H9 (cell line): ENCODE results near the gene NAT16. TPM values are rescaled to one million over a fixed set of nuclear protein-coding genes. Genes with fewer than 3 reads are reported as not detected.

Experiments
- DNase-seq: peaks from one replicate; pipeline ENCODE4 v3.0.0-alpha.2; 2017
- H2AFZ ChIP-seq: one replicate; pipeline ENCODE4 v1.6.1; 2013; ENCODE audit warnings: mild to moderate bottlenecking, low read length, control low read depth, moderate library complexity
- H2AK5ac ChIP-seq: 2 replicates; pipeline ENCODE4 v1.6.1; 2013; ENCODE audit warnings: low read length, control low read depth, mixed read lengths; ENCODE audit not compliant: insufficient read length
- H2BK120ac ChIP-seq: one replicate; pipeline ENCODE4 v1.6.1; 2013; ENCODE audit warnings: low read depth, mild to moderate bottlenecking, low read length, control low read depth, inconsistent platforms; ENCODE audit not compliant: poor library complexity, severe bottlenecking
- H2BK12ac ChIP-seq: 2 replicates; pipeline ENCODE4 v1.6.1; 2013; ENCODE audit warnings: low read length, control low read depth, mixed read lengths, low read depth; ENCODE audit not compliant: insufficient read length
- H2BK15ac ChIP-seq: 2 replicates; pipeline ENCODE4 v1.6.1; 2013; ENCODE audit warnings: low read depth, low read length, control low read depth
- H2BK20ac ChIP-seq: one replicate; pipeline ENCODE4 v1.6.1; 2013; ENCODE audit warnings: low read depth, mild to moderate bottlenecking, low read length, control low read depth, inconsistent platforms; ENCODE audit not compliant: poor library complexity, severe bottlenecking
- H2BK5ac ChIP-seq: 2 replicates; pipeline ENCODE4 v1.6.1; 2013; ENCODE audit warnings: low read length, control low read depth, mixed read lengths; ENCODE audit not compliant: insufficient read length
- H3K14ac ChIP-seq: 2 replicates; pipeline ENCODE4 v1.6.1; 2013; ENCODE audit warnings: low read length, control low read depth; ENCODE audit not compliant: insufficient read depth
- H3K18ac ChIP-seq: 2 replicates; pipeline ENCODE4 v1.6.1; 2013; ENCODE audit warnings: low read depth, mild to moderate bottlenecking, mixed read lengths, low read length, control low read depth; ENCODE audit not compliant: insufficient read length
- H3K23ac ChIP-seq: 2 replicates; pipeline ENCODE4 v1.6.1; 2013; ENCODE audit warnings: low read length, control low read depth, mixed read lengths, low read depth; ENCODE audit not compliant: insufficient read length
- H3K23me2 ChIP-seq: 2 replicates; pipeline ENCODE4 v1.6.1; 2013; ENCODE audit warnings: low read depth, mild to moderate bottlenecking, mixed read lengths, low read length, control low read depth; ENCODE audit not compliant: insufficient read length, poor library complexity, severe bottlenecking
- H3K27ac ChIP-seq: 2 replicates; pipeline ENCODE4 v1.5.1; 2013; ENCODE audit warnings: low read length, control low read depth, mixed read lengths, low read depth; ENCODE audit not compliant: insufficient read length
- H3K27me3 ChIP-seq: 2 replicates; pipeline ENCODE4 v1.6.1; 2013; ENCODE audit warnings: low read length, control low read depth, inconsistent platforms; ENCODE audit not compliant: insufficient read depth
- H3K4ac ChIP-seq: 2 replicates; pipeline ENCODE4 v1.6.1; 2013; ENCODE audit warnings: low read depth, mild to moderate bottlenecking, control low read depth, inconsistent platforms, low read length, moderate library complexity
- H3K4me1 ChIP-seq: 2 replicates; pipeline ENCODE4 v1.6.1; 2013; ENCODE audit warnings: low read length, control low read depth, inconsistent platforms; ENCODE audit not compliant: insufficient read depth
- H3K4me2 ChIP-seq: 2 replicates; pipeline ENCODE4 v1.6.1; 2013; ENCODE audit warnings: low read length, control low read depth, mixed read lengths; ENCODE audit not compliant: insufficient read length, insufficient read depth
- H3K56ac ChIP-seq: 2 replicates; pipeline ENCODE4 v1.6.1; 2013; ENCODE audit warnings: low read depth, mild to moderate bottlenecking, mixed read lengths, low read length, control low read depth; ENCODE audit not compliant: insufficient read length
- H3K79me1 ChIP-seq: 2 replicates; pipeline ENCODE4 v1.6.1; 2013; ENCODE audit warnings: low read depth, mild to moderate bottlenecking, moderate library complexity, low read length, control low read depth, inconsistent platforms; ENCODE audit not compliant: insufficient read depth, poor library complexity, severe bottlenecking
- H3K79me2 ChIP-seq: 2 replicates; pipeline ENCODE4 v1.6.1; 2013; ENCODE audit warnings: low read length, control low read depth, inconsistent platforms; ENCODE audit not compliant: insufficient read depth
- H3K9ac ChIP-seq: 2 replicates; pipeline ENCODE4 v1.6.1; 2013; ENCODE audit warnings: low read length, control low read depth, mixed read lengths; ENCODE audit not compliant: insufficient read length; ENCODE audit errors: extremely low read depth
- H3K9me3 ChIP-seq: one replicate; pipeline ENCODE4 v1.6.1; 2013; ENCODE audit warnings: low read depth, low read length, inconsistent platforms; ENCODE audit not compliant: control insufficient read depth
- H3T11ph ChIP-seq: one replicate; pipeline ENCODE4 v1.6.1; 2013; ENCODE audit warnings: mild to moderate bottlenecking, low read length, control low read depth, inconsistent platforms
- H4K20me1 ChIP-seq: one replicate; pipeline ENCODE4 v1.6.1; 2013; ENCODE audit not compliant: control insufficient read depth, insufficient read length, insufficient read depth
- H4K5ac ChIP-seq: 2 replicates; pipeline ENCODE4 v1.6.1; 2013; ENCODE audit warnings: low read depth, mild to moderate bottlenecking, mixed read lengths, low read length, control low read depth; ENCODE audit not compliant: insufficient read length
- H4K8ac ChIP-seq: replicated peaks from 2 replicates; pipeline ENCODE4 v1.6.1; 2013; ENCODE audit warnings: low read length, control low read depth, mixed read lengths, low read depth; ENCODE audit not compliant: insufficient read length
- H4K91ac ChIP-seq: 2 replicates; pipeline ENCODE4 v1.6.1; 2013; ENCODE audit warnings: low read depth, mild to moderate bottlenecking, moderate library complexity, mixed read lengths, low read length, control low read depth; ENCODE audit not compliant: insufficient read length
- H3K27ac Mint-ChIP-seq, 3 experiments: 2 replicates in 2 of 3; 3 replicates in 1 of 3; pipeline ENCODE4 v1.8.0; 2020 to 2021; ENCODE audit warnings: mixed read lengths in 3 of 3, mild to moderate bottlenecking in 1 of 3, moderate library complexity in 1 of 3
- H3K27me3 Mint-ChIP-seq: 2 replicates; pipeline ENCODE4 v1.8.0; 2021; ENCODE audit warnings: low read depth, mild to moderate bottlenecking, moderate library complexity, mixed read lengths
- H3K36me3 Mint-ChIP-seq, 3 experiments: 2 replicates in 2 of 3; 3 replicates in 1 of 3; pipeline ENCODE4 v1.8.0; 2020 to 2021; ENCODE audit warnings: low read depth in 3 of 3, mixed read lengths in 3 of 3; ENCODE audit not compliant: insufficient read depth in 1 of 3
- H3K4me1 Mint-ChIP-seq, 2 experiments: 2 replicates each; pipeline ENCODE4 v1.8.0; 2020; ENCODE audit warnings: mixed read lengths in 2 of 2
- H3K4me3 Mint-ChIP-seq, 2 experiments: 2 replicates in 1 of 2; 3 replicates in 1 of 2; pipeline ENCODE4 v1.8.0; 2020 to 2021; ENCODE audit warnings: mild to moderate bottlenecking in 2 of 2, mixed read lengths in 2 of 2, moderate library complexity in 1 of 2
- H3K9me3 Mint-ChIP-seq, 2 experiments: 2 replicates in 1 of 2; 3 replicates in 1 of 2; pipeline ENCODE4 v1.8.0; 2020; ENCODE audit warnings: mild to moderate bottlenecking in 2 of 2, mixed read lengths in 2 of 2, moderate library complexity in 1 of 2
- CTCF ChIP-seq: fragments of 200-600 bp; sonication (generic); conservative IDR thresholded peaks from 3 replicates; pipeline ENCODE4 v1.8.0; 2021; ENCODE audit warnings: antibody characterized with exemption, mild to moderate bottlenecking
- WGBS: extraction: QIAGEN DNeasy Blood & Tissue Kit; methylation state at CpG from one replicate; pipeline ENCODE4 v1.1.7; 2013; ENCODE audit warnings: missing lambda C conversion rate, low lambda C conversion rate, mixed read lengths; ENCODE audit not compliant: insufficient read length; ENCODE audit errors: extremely low coverage; 5-methylcytosine and 5-hydroxymethylcytosine counted together
- total RNA-seq: library from RNA; stranded (reverse); gene quantifications from 2 replicates; pipeline ENCODE4 v1.2.1, GENCODE V29; 2021

Gene NAT16
- total RNA-seq, 1 experiment from 2014 or later = 0.50 TPM

DNA sequence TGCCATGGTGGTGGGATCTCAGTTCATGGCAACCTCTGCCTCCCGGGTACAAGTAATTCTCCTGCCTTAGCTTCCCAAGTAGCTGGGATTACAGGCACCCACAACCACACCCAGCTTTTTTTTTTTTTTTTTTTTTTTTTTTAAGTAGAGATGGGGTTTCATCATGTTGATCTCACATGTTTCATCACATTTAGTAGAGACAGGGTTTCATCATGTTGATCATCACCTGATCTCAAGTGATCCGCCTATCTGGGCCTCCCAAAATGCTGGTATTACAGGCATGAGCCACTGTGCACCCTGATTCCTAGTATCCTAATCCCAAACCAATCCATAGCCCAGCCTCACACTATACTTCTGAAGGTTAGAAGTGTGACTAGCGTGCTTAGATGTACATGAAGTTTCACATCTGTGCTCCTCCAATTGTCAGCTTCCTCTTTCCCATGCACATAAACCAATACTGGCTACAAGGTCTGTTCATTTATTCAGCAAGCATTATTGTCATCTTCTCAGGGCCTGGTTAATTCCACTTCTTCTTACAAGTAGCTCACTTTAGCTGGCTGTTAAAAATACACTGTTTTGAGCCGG is 6.8 kb upstream of the NAT16 start:
- H3K79me1 ChIP-seq = no peaks in the 10 kb centered on the region

More for the DNA sequence above, 6.8 kb upstream of the NAT16 start:
- Mint-ChIP-seq H3K27me3 (peaks cover 10% of the 10 kb centered on the region), H3K9me3 (no peaks in the 10 kb centered on the region), H3K27ac (no peak overlapping the region), H3K36me3 (no peaks in the 10 kb centered on the region), H3K4me3 (no peak overlapping the region; a peak in 1 of 5 replicates), H3K4me1 (peaks cover 6 to 7% of the 10 kb centered on the region in 2 experiments)
- Histone ChIP-seq H3K56ac (no peak overlapping the region), H3K4me1 (no peaks in the 10 kb centered on the region; the same call in 1 of the 2 replicates), H2BK5ac (no peak overlapping the region), H4K20me1 (no peaks in the 10 kb centered on the region), H2BK15ac (no peak overlapping the region), H3T11ph (no peak overlapping the region), H3K23ac (no peak overlapping the region), H4K5ac (no peak overlapping the region), H2BK120ac (no peak overlapping the region), H4K91ac (no peak overlapping the region), H3K18ac (no peak overlapping the region), H3K27me3 (no peaks in the 10 kb centered on the region), H3K4me2 (no peak overlapping the region), H2BK20ac (no peak overlapping the region), H3K23me2 (peaks cover 2% of the 10 kb centered on the region), H3K27ac (no peak overlapping the region), H3K4ac (no peak overlapping the region), H2BK12ac (no peak overlapping the region), H3K9ac (no peak overlapping the region), H3K14ac (no peak overlapping the region), H3K79me2 (no peaks in the 10 kb centered on the region), H2AK5ac (no peak overlapping the region), H4K8ac (no peak overlapping the region), H3K9me3 (no peaks in the 10 kb centered on the region), H2AFZ (no peak overlapping the region)
- no peak for TF ChIP-seq CTCF
- no CpG with 5 or more reads among the region's 4 CpGs for WGBS
- no peak for DNase-seq
